Activated CD8-positive, alpha-beta T cell treated with anti-CD3 and anti-CD28 coated beads, Interleukin-2, amount 10 ng/mL, durations not matched to agents 7 days and 5 days (primary cell): ENCODE results near the gene DCAF11. TPM values are rescaled to one million over a fixed set of nuclear protein-coding genes. Genes with fewer than 3 reads are reported as not detected.
A peak's percentile ranks its signal among the peaks of the same experiment; 100 is the strongest.

Source experiments
- ATAC-seq: fragments of 150-1000 bp; cut with Tn5 transposase; one replicate; pipeline ENCODE4 v1.10.0; 2021; ENCODE audit warnings: moderate library complexity
- CTCF ChIA-PET: fragments of 350-600 bp; sonication (Branson Sonifier 250); formaldehyde crosslinking; loops from one replicate; lab custom pipeline; 2021; ENCODE audit warnings: antibody characterized with exemption; lab: Charles Lee
- POLR2A ChIA-PET: fragments of 350-600 bp; sonication (Branson Sonifier 250); formaldehyde crosslinking; loops from one replicate; lab custom pipeline; 2021; ENCODE audit warnings: antibody characterized with exemption; lab: Charles Lee
- DNase-seq: peaks from one replicate; pipeline ENCODE4 v3.0.0-alpha.2; 2020
- H3K27ac Mint-ChIP-seq: one replicate; pipeline ENCODE4 v1.8.0; 2021; ENCODE audit warnings: mild to moderate bottlenecking, mixed read lengths
- H3K27me3 Mint-ChIP-seq: one replicate; pipeline ENCODE4 v1.8.0; 2021; ENCODE audit warnings: low read depth, mixed read lengths
- H3K36me3 Mint-ChIP-seq: one replicate; pipeline ENCODE4 v1.8.0; 2021; ENCODE audit warnings: low read depth, mixed read lengths
- H3K4me1 Mint-ChIP-seq: one replicate; pipeline ENCODE4 v1.8.0; 2021; ENCODE audit warnings: low read depth, mixed read lengths
- H3K4me3 Mint-ChIP-seq: one replicate; pipeline ENCODE4 v1.8.0; 2021; ENCODE audit warnings: mild to moderate bottlenecking, mixed read lengths
- H3K9me3 Mint-ChIP-seq: one replicate; pipeline ENCODE4 v1.8.0; 2022; ENCODE audit warnings: mixed read lengths; ENCODE audit not compliant: insufficient read depth
- total RNA-seq, 2 experiments: library from RNA; stranded (reverse); gene quantifications; one replicate each; pipeline ENCODE4 v1.2.3, GENCODE V29; 2021

Gene DCAF11
- total RNA-seq, 2 experiments from 2014 or later = 101 to 107 TPM

GRCh38 chr14:24149302-24149969, 34.9 kb downstream of the DCAF11 start:
- Mint-ChIP-seq H3K4me1 (peaks cover 47% of the 10 kb centered on the region), H3K27ac (peak overlapping the region; percentile 57), H3K4me3 (peak overlapping the region; percentile 88), H3K27me3 (no peaks in the 10 kb centered on the region), H3K9me3 (no peaks in the 10 kb centered on the region), H3K36me3 (peaks cover 71% of the 10 kb centered on the region)
- ChIA-PET POLR2A (interaction anchor here (1.1 to 10.1 kb wide), 4 partner anchors 12 to 35 kb away, joined by 3 to 229 read pairs (median 52); partner anchors contain the start of genes DCAF11, IRF9, NRL and PSME1), CTCF (interaction anchor here (1.0 to 6.1 kb wide), 5 partner anchors 11 to 91 kb away, joined by 3 to 77 read pairs (median 25); partner anchors contain the start of genes IRF9 and PSME1)
- DNase-seq (no peak), ATAC-seq (no peak)

GRCh38 chr14:24150061-24150460, 35.5 kb downstream of the DCAF11 start:
- ATAC-seq (no peak), DNase-seq (no peak)
- Mint-ChIP-seq H3K4me3 (no peak overlapping the region), H3K9me3 (no peaks in the 10 kb centered on the region), H3K27ac (peak overlapping the region; percentile 54), H3K4me1 (peaks cover 42% of the 10 kb centered on the region), H3K27me3 (no peaks in the 10 kb centered on the region), H3K36me3 (peaks cover 71% of the 10 kb centered on the region)
- ChIA-PET CTCF (interaction anchor here (1.0 to 3.4 kb wide), 3 partner anchors 11 to 92 kb away, joined by 3 to 35 read pairs (median 3); partner anchors contain the start of gene IRF9), POLR2A (interaction anchor here (1.1 to 10.1 kb wide), 3 partner anchors 13 to 39 kb away, joined by 3 to 229 read pairs (median 7); partner anchors contain the start of genes DCAF11, IPO4, IRF9 and NRL)

GRCh38 chr14:24150567-24150966, 36.0 kb downstream of the DCAF11 start:
- Mint-ChIP-seq H3K27ac (peak overlapping the region; percentile 54), H3K27me3 (no peaks in the 10 kb centered on the region), H3K4me1 (peaks cover 37% of the 10 kb centered on the region), H3K9me3 (no peaks in the 10 kb centered on the region), H3K36me3 (peaks cover 70% of the 10 kb centered on the region), H3K4me3 (no peak overlapping the region)
- ChIA-PET CTCF (interaction anchor here (1.0 to 3.4 kb wide), 3 partner anchors 10 to 93 kb away, joined by 3 to 35 read pairs (median 3); partner anchors contain the start of gene IRF9), POLR2A (interaction anchor here (0.7 to 10.1 kb wide), 4 partner anchors 9 to 38 kb away, joined by 3 to 229 read pairs (median 6); partner anchors contain the start of genes EMC9, IPO4, IRF9 and PSME1)
- no peak for DNase-seq
- ATAC-seq = no peak

GRCh38 chr14:24150993-24151392, 36.4 kb downstream of the DCAF11 start:
- Mint-ChIP-seq H3K27ac (no peak overlapping the region), H3K4me3 (no peak overlapping the region)
- CTCF ChIA-PET = interaction anchor here (1.2 to 3.4 kb wide), 2 partner anchors 10 to 36 kb away, joined by 3 to 35 read pairs; partner anchors contain the start of gene IRF9

GRCh38 chr14:24151404-24152080, 37.0 kb downstream of the DCAF11 start:
- H3K4me3 Mint-ChIP-seq = no peak overlapping the region
- peaks cover 66% of the 10 kb centered on the region for H3K36me3 Mint-ChIP-seq
- POLR2A ChIA-PET = interaction anchor here (0.5 to 10.1 kb wide), 6 partner anchors 10 to 47 kb away, joined by 3 to 229 read pairs (median 4); partner anchors contain the start of genes EMC9, IPO4, IRF9 and PSME1
- H3K27ac Mint-ChIP-seq = no peak overlapping the region
- ATAC-seq (no peak), DNase-seq (no peak)
- no peaks in the 10 kb centered on the region for H3K9me3 Mint-ChIP-seq
- no peaks in the 10 kb centered on the region for H3K27me3 Mint-ChIP-seq
- peaks cover 36% of the 10 kb centered on the region for H3K4me1 Mint-ChIP-seq
- CTCF ChIA-PET = interaction anchor here (1.2 to 3.4 kb wide), 2 partner anchors 9 to 36 kb away, joined by 3 to 35 read pairs; partner anchors contain the start of gene IRF9

More at GRCh38 chr14:24150993-24151392, 36.4 kb downstream of the DCAF11 start:
- ATAC-seq = no peak
- no peak for DNase-seq
- POLR2A ChIA-PET = interaction anchor here (0.7 to 10.1 kb wide), 4 partner anchors 10 to 38 kb away, joined by 3 to 229 read pairs (median 6); partner anchors contain the start of genes EMC9, IPO4, IRF9 and PSME1
- Mint-ChIP-seq H3K27me3 (no peaks in the 10 kb centered on the region), H3K9me3 (no peaks in the 10 kb centered on the region), H3K36me3 (peaks cover 70% of the 10 kb centered on the region), H3K4me1 (peaks cover 36% of the 10 kb centered on the region)

- peaks cover 71% of the 10 kb centered on the region for H3K36me3 Mint-ChIP-seq
- ATAC-seq = no peak
- POLR2A ChIA-PET = interaction anchor here (0.8 to 4.7 kb wide), 3 partner anchors 9 to 57 kb away, joined by 3 to 21 read pairs (median 6); partner anchors contain the start of genes DCAF11, NRL and PSME2
- H3K27me3 Mint-ChIP-seq = no peaks in the 10 kb centered on the region
- H3K4me1 Mint-ChIP-seq = peaks cover 28% of the 10 kb centered on the region
- DNase-seq = no peak
- peak overlapping the region; percentile 78 for H3K27ac Mint-ChIP-seq
- CTCF ChIA-PET = interaction anchor here (0.7 to 1.8 kb wide), 4 partner anchors 8 to 41 kb away, joined by 3 to 5 read pairs (median 4); partner anchors contain the start of genes DCAF11, PSME1, PSME2 and RNF31
- no peak overlapping the region for H3K4me3 Mint-ChIP-seq
- no peaks in the 10 kb centered on the region for H3K9me3 Mint-ChIP-seq
These were observed 40.5 kb downstream of the DCAF11 start for GRCh38 chr14:24155100-24155499.

GRCh38 chr14:24156840-24157239, 42.3 kb downstream of the DCAF11 start:
- H3K27ac Mint-ChIP-seq = peak overlapping the region; percentile 61
- no peaks in the 10 kb centered on the region for H3K9me3 Mint-ChIP-seq
- H3K36me3 Mint-ChIP-seq = peaks cover 72% of the 10 kb centered on the region
- H3K4me1 Mint-ChIP-seq = peaks cover 25% of the 10 kb centered on the region
- ChIA-PET CTCF (no interaction called here), POLR2A (interaction anchor here (0.6 to 4.7 kb wide), 2 partner anchors 11 to 42 kb away, joined by 3 to 21 read pairs; partner anchors contain the start of genes DCAF11, NRL and PSME2)
- no peaks in the 10 kb centered on the region for H3K27me3 Mint-ChIP-seq
- DNase-seq = no peak
- no peak overlapping the region for H3K4me3 Mint-ChIP-seq
- ATAC-seq = no peak

GRCh38 chr14:24157331-24157730, 42.8 kb downstream of the DCAF11 start:
- H3K9me3 Mint-ChIP-seq = no peaks in the 10 kb centered on the region
- CTCF ChIA-PET = no interaction called here
- DNase-seq (no peak), ATAC-seq (no peak)
- no peak overlapping the region for H3K4me3 Mint-ChIP-seq
- peak overlapping the region; percentile 67 for H3K27ac Mint-ChIP-seq
- no peaks in the 10 kb centered on the region for H3K27me3 Mint-ChIP-seq
- POLR2A ChIA-PET = interaction anchor here (0.6 to 4.7 kb wide), 2 partner anchors 11 to 43 kb away, joined by 3 to 21 read pairs; partner anchors contain the start of genes DCAF11, NRL and PSME2
- H3K4me1 Mint-ChIP-seq = peaks cover 24% of the 10 kb centered on the region
- H3K36me3 Mint-ChIP-seq = peaks cover 74% of the 10 kb centered on the region

- no peaks in the 10 kb centered on the region for H3K9me3 Mint-ChIP-seq
- DNase-seq (no peak), ATAC-seq (no peak)
- peaks cover 46% of the 10 kb centered on the region for H3K4me1 Mint-ChIP-seq
- CTCF ChIA-PET = interaction anchor here (1.1 to 4.2 kb wide), 19 partner anchors 9 to 150 kb away, joined by 3 to 77 read pairs (median 14); partner anchors contain the start of genes CHMP4A, DCAF11, EMC9 and IPO4
- H3K36me3 Mint-ChIP-seq = peaks cover 85% of the 10 kb centered on the region
- H3K27me3 Mint-ChIP-seq = no peaks in the 10 kb centered on the region
- H3K4me3 Mint-ChIP-seq = peak overlapping the region; percentile 23
- POLR2A ChIA-PET = interaction anchor here (0.6 to 7.6 kb wide), 20 partner anchors 10 to 1668 kb away, joined by 3 to 229 read pairs (median 30); partner anchors contain the start of genes CBLN3, CHMP4A, DCAF11 and EMC9
- peak overlapping the region; percentile 100 for H3K27ac Mint-ChIP-seq
These were observed 45.4 kb downstream of the DCAF11 start for GRCh38 chr14:24159777-24160498.

- POLR2A ChIA-PET = interaction anchor here (0.6 to 7.6 kb wide), 34 partner anchors 11 to 1668 kb away, joined by 3 to 229 read pairs (median 14); partner anchors contain the start of genes CBLN3, CHMP4A, DCAF11 and EMC9
- no peaks in the 10 kb centered on the region for H3K9me3 Mint-ChIP-seq
These were observed 45.9 kb downstream of the DCAF11 start for GRCh38 chr14:24160499-24160849.

More at GRCh38 chr14:24160499-24160849, 45.9 kb downstream of the DCAF11 start:
- no peaks in the 10 kb centered on the region for H3K27me3 Mint-ChIP-seq
- peaks cover 86% of the 10 kb centered on the region for H3K36me3 Mint-ChIP-seq
- CTCF ChIA-PET = interaction anchor here (1.1 to 4.2 kb wide), 29 partner anchors 10 to 150 kb away, joined by 3 to 77 read pairs (median 9); partner anchors contain the start of genes CHMP4A, CIDEB, DCAF11 and EMC9
- H3K27ac Mint-ChIP-seq = peak overlapping the region; percentile 100
- ATAC-seq = no peak
- no peak for DNase-seq
- peak overlapping the region; percentile 92 for H3K4me3 Mint-ChIP-seq
- H3K4me1 Mint-ChIP-seq = peaks cover 51% of the 10 kb centered on the region
